ENCODE results near the gene CSK. TPM values are rescaled to one million over a fixed set of nuclear protein-coding genes. Genes with fewer than 3 reads are reported as not detected.
A peak's percentile ranks its signal among the peaks of the same experiment; 100 is the strongest.
"Not testable (repeated sequence)": the region's sequence is repeated elsewhere in the genome, so short reads cannot be mapped to it uniquely, and the experiment has no call there.

Gene CSK
- polyA plus RNA-seq, 1 donor: 36.3 TPM

DNA sequence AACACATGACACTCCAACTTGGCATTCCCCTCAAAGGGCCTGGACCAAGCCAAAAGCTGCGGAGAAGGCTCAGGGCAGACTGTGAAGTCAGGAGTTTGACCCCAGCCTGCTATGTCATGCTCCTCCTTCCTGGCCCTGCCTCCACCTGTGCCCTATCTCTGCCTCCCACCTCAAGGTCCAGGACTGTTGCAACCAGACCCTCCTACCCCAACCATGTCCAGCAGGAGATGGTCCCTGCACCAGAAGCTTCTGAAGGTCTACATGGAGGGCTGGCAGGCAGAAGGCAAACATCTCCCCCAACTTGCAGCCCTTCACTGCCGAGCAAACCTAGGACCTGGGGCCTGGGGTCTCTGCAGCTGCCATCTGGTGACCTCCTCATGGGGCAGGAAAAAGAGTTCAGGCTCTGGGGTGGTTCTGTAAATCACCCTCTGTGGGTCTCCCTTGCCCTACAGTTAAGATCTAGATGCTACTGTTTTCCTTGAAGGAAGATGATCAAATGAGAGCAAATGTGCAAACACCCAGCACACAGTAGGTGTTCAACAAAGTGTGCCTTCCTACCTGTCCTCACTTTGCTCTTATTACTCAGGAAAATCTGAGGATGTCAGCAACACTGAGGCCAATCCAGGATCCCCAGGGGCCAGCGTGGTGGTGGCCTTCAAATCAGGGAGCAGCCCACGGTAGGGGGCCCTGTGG, 11.5 kb upstream of the CSK start:
- no peak for DNase-seq

DNA sequence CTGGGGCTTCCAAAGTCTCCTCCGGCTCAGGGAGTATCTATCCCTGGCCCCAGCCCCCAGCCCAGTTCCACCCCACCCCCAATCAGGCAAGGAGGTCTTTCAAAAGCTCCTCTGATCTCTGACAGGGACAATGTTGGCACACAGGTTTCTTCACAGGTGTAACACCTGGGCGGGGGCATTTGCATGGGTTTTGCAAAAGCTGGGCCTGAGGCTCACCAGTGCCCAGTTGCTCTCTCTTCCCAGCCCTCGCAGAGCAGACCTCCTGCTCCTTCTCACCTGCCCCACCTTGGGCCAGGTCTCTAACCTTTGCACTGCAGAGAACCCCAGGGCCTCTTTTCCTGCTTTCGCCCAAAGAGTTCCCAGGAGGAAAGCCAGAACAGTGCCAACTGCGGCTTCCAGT, 8.6 kb upstream of the CSK start:
- no peak for DNase-seq

DNA sequence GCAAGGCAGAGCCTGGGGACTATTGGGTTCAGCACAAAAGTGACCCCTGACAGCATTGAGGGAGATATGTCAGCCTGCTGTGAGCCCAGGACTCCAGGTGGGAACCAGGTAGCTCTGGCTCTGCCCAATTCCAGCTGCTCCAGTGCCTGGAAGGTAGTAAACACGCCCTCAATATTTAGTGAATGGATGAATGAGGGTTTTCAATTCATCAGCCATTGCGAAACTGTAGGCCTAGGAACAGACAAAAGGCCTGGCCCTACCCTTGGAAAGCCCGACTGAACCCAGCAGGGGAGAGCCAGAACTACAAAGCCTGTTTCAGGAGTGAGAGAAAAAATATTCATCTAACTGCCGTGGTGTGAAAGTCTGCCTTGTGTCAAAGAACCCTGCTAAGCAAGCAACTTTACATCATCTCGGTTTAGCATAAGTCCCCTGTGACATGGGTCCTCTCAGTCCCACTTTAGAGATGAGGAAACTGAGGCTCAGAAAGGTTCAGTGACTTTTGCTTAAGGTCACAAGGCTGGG, 8.1 kb upstream of the CSK start:
- DNase-seq: no peak

DNA sequence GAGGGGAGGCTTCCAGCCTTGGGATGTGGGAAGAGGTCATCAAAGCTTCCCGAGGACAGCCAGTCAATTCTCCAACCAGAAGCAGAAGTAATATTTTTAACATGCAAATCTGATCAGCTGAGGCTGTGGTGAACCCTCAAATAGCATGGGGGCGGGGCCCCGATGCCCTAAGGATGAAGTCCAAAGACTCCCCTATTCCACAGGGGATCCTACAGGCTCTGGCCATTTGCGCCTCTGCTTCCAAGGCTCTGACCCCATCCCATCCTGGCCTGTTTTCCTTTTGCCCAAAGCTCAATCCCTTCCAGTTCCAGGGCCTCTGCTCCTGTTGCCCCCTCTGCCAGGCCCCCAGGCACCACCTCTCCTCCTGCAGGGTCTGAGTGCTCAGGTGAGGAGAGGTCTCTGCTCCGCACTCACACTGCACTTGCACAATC, 6.7 kb upstream of the CSK start:
- no peak for DNase-seq

DNA sequence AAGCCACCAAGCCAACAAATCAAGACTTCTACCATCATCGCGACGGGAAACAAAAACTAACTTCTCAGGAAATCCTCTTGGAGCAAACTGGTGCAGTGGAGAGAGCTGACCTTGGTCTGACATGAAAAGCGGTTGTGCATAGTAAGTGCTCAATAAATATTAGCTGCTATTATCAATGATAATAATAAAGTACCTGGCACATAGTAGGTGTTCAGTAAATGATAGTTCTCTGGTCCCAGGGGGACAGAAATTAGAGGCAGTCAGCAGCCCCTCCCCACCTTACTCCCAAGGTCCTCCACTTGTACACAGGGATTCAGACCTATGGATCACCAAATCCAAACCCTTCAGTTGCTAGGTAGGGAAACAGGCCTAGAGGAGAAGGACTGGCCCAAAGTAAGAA, 6.0 kb upstream of the CSK start:
- no peak for DNase-seq

DNA sequence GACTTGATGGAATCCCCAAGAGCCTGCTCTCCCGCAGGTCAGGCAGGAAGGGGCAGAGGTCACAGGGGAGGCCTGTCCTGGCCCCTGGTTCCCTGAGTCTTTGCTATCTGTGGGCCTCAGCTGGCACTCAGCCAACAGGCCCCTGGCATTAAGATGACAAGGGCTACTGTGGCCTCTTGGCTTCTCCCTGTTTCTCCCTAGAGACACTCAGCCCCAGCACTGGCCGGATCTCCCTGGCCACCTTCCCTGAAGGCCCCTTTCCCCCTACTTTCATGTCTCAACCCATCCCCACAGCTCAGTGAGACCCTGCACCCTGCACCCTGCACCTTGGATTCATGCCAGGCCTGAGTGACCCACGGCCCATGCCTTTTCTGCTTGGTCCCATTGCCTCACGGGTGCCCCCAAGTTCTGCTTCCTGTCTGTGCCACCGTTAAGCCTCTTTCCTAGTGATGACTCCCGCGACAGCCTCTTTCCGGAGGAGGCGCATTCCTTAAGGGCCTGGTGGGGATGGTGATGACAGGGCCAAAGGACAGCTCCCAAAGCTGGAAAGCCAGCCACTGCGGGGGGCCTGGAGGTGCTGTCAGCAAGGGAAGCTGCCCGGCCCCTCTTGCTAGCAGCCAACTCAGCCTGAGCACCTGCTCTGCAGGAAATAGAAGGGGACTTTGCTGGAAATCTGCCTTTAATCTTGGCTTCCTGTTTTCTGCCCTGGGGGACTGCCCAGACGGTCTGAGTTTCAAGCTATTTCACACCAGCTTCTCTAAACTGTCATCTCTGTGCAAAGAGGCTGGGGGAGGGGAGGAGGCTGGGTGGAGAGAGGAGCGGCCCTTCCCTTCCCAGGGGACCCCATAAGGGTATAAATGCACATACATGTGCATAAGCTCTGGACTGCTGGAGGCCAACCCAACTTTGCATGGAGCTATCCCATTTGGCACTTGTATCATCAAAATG, 4.8 kb upstream of the CSK start:
- DNase-seq: peak; percentile 38

DNA sequence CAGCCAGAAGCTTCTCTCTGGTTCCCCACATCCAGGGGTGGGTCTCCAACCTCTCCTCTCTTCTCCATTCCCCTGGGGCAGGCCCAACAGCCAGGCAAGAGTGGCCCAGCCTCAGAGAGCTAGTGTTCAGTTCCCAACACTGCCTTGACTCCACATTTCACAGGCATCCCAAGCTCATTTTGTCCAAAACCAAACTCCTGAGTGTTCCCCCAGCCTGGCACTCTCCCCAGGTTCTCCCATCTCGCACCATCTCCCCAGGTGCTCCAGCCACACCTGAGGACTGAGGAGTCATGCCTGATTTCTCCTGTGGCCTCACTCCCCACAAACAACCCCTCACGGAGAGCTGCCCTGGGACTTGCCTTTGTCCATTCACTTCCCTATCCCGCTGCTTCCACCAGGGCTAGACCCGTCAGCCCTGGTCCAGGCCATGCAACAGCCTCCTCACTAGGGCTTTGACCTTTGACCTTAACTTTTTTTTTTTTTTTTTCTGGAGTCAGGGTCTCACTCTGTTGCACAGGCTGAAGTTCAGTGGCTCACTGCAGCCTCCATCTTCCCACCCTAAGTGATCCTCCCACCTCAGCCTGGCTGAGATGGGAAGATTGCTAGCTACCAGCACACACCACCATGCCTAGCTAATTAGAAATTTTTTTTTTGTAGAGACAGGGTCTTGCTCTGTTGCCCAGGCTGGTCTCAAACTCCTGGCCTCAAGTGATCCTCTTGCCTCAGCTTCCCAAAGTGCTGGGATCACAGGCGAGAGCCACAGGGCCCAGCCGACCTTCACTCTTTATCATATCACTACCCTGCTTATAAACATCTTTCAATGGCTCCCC, 3.9 kb upstream of the CSK start:
- no peak for DNase-seq

DNA sequence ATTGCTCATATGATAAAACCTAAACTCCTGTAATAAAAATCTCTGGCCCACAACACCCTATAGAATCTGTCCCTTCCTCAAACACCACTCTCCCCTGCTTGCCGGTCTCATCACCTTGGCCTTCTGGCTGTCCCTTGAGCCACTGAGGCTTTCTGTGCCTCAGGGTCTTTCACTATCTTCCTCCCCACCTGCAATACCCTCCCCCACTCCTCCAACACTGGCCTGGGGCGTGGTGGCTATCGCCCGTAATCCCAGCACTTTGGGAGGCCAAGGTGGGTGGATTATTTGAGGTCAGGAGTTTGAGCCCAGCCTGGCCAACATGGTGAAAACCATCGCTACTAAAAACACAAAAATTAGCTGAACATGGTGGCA, 3.3 kb upstream of the CSK start:
- no peak for DNase-seq

DNA sequence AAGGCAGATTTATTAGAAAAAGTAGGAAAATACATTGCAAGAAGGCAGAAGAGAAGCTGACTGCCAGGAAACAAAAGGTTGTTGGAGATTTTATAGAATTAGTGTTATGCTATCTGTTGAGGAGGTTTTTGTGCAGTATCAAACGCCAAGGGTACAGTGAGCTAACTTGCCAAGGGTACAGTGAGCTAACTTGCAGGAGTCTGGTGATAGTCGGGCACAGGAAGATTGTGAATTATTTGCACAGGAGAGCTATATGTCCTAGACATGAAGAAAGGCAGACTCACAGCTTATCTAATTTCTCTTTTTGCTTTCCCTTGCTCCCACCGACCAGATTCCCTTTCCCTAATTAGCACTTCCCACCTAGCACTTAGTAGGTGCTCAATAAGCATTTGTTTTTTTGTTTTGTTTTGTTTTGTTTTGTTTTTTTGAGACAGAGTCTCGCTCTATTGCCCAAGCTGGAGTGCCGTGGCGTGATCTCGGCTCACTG, 2.7 kb upstream of the CSK start:
- DNase-seq: no peak

DNA sequence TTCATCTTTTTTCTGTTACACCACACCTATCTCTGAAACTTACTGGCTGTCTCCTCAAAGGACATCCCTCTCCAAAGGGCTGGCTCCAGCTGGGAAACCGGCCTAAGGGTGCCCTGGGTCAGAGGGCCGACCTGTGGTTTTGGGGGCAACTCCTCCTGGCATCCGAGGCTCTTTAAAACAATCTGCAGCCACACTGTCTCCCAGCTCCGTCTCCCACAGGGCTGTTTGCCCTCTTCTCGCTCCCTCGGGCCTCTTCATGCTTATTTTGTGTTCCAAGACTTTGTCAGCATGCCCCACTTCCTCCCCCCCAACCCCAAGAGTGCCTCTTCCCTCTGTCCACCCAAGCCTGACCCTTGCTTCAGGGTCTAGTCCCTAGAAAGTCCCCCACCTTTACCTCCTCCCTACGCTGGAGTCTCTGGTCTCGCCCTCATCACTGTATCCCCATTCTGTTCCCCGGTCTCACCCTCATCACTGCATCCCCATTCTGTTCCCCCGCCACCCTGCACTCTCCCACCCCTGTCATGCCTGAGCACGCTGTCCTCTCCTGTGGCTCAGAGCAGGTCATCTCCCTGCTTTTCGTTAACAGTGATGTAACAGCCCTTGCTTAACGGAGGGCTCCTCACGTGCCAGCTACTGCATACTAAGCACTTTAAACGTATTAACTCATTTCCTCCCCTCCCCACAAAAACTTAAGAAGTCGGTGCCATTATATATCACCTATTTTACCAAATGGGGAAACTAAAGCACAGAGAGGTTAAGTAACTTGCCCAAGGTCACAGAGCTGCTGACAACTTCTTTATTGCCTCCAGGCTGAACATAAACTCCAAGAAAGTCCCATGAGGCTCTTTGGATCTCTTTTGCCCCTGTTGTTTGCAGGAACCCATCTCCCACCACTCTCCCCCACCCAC, 1.1 kb upstream of the CSK start:
- no peak for DNase-seq

DNA sequence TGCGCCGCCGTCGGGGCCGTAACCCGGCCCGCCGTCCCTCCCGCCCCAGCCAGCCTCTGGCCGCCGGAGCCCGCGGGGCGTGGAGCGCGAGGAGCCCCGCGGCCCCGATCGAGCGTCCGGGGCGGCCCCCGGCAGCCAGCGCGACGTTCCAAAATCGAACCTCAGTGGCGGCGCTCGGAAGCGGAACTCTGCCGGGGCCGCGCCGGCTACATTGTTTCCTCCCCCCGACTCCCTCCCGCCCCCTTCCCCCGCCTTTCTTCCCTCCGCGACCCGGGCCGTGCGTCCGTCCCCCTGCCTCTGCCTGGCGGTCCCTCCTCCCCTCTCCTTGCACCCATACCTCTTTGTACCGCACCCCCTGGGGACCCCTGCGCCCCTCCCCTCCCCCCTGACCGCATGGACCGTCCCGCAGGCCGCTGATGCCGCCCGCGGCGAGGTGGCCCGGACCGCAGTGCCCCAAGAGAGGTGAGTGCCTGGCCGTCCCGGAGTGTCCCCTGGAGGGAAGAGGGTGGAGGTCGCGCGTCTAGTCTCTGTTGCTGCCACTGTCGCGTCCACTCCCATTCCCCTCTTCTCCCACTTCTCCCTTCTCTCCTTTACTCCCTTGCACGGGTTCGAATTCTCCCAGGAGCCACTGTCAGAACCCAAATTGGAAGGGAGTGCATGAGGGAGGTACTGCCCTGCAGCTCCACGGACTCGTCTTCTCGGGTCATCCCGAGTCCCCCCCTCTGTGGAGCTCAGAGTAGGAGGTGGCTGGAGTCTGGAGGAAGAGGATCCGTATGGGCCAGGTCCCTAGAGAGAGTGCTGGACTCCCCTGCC, 585 bp downstream of the CSK start:
- DNase-seq: peak; percentile 41

DNA sequence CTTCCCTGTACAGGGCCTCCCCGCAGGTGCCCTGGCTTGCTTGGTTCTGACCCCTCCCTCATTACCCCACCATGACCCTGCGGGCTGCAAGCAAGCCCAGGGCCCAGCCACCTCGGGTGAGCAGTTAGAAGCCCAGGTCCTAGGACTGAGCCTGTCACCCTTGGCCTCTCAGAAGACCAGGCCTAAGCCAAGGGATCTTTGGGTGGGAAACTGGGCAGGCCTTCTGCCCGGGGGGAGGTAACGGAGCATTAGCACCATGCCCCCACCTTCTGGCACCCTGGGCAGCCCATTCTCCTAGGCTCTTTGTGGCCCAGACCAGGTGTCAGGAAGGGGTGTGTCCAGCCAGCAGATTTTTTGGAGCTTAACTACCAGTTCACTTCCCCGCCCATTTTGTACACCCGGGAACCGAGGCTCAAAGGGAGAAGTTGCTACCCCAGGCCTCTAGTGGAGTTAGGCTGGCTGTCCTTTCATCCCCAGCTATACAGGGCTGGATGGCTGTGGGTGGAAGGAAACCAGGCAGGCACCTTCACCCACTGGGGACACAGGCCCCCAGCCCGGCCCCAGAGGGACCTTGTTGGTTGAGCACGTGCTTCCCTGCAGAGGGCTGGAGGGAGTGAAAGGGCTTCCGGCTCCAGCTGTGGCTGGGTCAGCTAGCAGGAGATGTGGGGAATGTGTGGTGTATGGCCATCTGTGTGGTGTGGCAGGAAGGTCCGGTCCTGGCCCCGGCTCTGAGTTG, 1.4 kb downstream of the CSK start:
- DNase-seq: no peak

DNA sequence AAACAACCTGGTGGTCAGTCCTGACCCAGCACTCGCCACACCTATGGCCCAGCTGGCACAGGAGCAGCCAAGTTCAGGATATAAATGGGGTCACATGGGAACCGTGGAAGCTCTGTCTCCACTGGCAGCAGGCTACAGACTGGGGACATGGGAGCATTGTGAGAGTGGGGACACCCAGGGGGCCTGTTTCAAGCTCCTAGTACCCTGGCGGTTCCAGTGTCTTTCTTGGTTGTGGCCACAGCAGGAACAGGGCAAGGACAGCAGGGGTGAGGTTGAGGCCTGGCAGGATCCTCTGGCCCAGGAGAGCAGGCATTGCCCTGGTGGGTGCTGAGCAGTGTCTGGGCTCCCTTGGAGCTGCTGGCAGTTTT, 1.9 kb downstream of the CSK start:
- DNase-seq: no peak

DNA sequence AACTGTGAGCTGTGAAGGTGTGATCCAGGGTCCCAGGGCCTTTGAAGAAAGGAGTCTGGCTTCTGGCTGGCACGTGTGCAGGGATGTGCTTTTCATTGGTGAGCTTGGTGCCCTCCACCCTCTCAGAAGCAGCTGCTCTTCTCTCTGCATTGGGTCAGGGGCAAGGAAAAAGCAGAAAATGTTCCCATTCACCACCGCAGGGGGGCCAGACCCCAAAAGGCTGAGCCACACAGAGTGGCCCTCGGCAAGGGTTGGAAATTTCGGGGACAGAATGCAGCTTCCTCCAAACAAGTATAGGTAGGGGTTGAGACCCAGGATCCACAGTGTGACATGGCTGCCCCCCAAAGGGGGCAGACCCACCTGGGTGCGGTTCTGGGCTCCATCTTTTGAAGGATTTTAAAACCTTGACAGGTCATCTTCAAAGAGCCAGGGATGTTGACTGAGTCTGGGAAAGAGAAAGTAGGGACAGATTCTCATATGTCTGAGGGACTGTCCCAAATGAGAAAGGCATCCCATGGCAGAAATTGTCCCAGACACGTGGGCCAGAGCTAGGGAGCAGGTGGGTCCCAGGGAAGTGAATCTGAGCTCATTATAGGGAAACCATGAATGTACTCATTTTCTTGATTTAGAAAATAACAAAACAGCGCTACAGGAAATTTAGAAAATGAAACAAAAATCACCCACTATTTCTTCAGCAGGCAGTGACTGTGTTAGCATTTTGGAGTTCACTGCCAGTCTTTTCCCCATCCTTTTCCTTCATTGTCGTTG, 2.7 kb downstream of the CSK start:
- no peak for DNase-seq

DNA sequence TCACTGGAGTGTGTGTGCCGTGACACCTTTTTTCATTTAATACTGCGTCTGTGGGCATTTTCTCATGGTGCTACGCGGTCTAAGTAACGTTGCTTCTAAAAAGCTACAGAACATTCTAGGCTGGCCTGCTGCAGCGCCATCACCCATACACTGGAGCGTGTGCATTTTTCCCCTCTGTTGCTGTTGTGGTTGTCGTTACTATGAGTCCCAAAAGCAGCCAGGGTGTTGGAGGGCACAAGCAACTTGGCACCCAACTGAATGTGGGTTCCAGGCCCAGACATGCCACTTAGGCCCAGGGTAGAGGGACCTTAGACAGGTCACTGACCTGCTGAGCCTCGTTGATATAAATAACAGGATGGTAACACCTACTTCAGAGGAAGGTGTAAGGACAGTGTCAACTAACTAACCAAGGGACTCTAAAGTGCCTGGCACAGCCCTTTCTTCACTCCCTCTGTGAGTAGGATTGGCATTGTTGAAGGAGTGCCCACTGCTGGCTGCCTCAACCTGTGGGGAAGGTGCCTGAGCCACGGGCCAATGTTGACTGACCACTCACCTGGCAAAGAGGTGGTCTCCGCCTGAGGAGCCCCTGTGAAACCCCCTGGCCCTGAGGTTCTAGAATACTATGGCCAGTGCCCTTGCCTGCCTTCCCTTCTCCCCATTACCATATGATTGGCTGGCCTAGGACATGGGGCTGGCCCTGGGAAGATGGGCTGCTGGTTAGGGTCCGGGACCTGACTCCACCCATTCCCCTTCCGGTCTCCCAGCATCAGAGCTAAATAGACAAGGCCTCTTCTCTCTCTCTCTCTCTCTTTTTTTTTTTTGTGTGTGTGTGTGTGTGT, 3.5 kb downstream of the CSK start:
- DNase-seq: no peak

DNA sequence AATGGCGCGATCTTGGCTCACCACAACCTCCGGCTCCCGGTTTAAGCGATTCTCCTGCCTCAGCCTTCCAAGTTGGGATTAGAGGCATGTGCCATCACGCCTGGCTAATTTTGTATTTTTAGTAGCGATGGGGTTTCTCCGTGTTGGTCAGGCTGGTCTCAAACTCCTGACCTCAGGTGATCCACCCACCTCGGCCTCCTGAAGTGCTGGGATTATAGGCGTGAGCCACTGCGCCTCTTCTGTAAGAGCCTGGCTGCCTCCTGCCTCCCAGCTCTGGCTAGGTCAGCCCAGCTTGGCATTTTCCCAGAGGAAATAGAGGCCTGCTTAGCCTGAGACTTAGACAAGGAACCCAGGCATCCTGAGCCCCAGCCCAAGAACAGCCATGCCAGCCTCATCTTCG, 4.2 kb downstream of the CSK start:
- not testable (repeated sequence) for DNase-seq

DNA sequence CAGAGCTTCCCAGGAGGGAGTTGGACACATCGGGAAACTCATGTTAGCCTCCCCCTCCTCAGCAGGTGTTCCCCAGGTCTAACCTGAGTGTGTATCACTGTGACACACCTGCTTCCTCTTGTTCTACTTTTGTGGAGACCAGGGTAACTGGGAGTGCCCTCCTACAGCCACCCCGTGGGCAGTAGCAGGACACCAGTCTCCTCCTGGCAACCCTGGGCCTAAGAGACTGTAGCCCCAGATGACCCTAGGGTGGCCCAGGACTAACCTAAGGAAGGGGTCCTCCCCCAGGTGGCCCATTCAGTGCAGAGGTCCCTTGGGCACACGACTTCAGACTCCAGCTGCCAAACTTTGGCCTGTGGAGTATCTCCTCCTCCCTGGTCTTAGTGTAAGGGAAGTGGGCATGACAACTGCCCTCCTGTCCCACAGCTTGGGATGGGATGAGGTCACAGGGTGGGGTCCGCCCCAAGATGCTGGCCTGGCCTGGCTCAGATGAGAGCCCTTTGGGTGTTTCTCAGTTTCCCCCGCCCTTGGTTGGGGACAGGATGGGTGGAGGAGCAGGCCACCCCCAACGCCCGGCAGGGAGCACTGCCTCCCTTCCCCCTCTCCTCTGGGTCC, 4.8 kb downstream of the CSK start:
- DNase-seq: no peak

Data from hindlimb muscle (tissue), 1 donor.